Skeletal muscle cell (primary cell): ENCODE data around the gene SPSB1.
"Not testable (repeated sequence)": the region's sequence is repeated elsewhere in the genome, so short reads cannot be mapped to it uniquely, and the experiment has no call there.

Experiments
- DNase-seq: peaks from one replicate; pipeline ENCODE4 v3.0.0-alpha.2; 2010; ENCODE audit warnings: low read depth
- H3K4me3 ChIP-seq: 2 replicates; pipeline ENCODE4 v1.5.1; 2011; ENCODE audit warnings: low read depth, mild to moderate bottlenecking, control low read depth, low read length, moderate library complexity

SPSB1 gene

GRCh38 chr1:9295884-9296283 is 3.2 kb downstream of the SPSB1 start:
- DNase-seq = no peak
- no peak overlapping the region for H3K4me3 ChIP-seq

DNA sequence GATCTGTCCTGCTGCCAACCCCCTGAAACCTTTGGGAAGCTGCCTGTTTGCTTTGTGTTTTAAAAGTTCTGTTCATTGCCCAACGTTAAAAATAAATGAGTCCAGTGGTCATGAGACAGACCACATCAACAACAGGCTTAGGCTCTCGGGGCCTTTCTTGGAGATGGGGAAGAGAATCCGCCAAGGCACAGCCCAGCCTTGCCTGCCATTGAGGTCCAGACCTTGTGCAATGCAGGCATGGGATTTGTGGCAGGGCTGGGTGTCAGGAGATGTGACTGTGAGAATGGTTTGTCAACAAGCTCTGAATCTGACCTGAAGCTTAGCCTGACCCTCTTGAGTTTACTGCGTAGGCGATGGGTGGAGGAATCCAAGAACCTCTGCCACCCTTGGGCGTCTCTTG is 4.2 kb downstream of the SPSB1 start:
- DNase-seq = no peak
- no peak overlapping the region for H3K4me3 ChIP-seq

- no peak for DNase-seq
- H3K4me3 ChIP-seq = no peak overlapping the region
These were observed 5.1 kb downstream of the SPSB1 start for GRCh38 chr1:9297831-9298230.

DNA sequence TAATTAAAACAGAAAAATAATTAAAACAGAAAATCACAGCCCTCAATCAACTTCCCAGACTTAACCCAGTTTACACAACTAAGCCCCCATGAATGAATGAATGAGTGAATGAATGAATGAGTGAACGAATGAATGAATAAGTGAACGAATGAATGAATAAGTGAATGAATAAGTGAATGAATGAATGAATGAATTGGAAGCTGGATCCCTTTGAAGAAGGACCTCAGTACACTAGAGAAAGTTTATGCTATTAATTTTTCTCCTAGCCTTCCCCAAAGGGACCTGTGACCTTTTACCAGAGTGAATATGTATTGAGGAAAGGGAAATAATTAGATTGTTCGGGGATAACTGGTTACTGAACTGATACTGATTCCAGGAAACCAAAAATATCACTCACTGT is 5.6 kb downstream of the SPSB1 start:
- no peak for DNase-seq
- no peak overlapping the region for H3K4me3 ChIP-seq

- not testable (repeated sequence) for H3K4me3 ChIP-seq, DNase-seq
These were observed 7.2 kb downstream of the SPSB1 start for GRCh38 chr1:9299571-9300541.

- H3K4me3 ChIP-seq = no peak overlapping the region
- DNase-seq = no peak
These were observed 7.9 kb downstream of the SPSB1 start for GRCh38 chr1:9300573-9300972.

DNA sequence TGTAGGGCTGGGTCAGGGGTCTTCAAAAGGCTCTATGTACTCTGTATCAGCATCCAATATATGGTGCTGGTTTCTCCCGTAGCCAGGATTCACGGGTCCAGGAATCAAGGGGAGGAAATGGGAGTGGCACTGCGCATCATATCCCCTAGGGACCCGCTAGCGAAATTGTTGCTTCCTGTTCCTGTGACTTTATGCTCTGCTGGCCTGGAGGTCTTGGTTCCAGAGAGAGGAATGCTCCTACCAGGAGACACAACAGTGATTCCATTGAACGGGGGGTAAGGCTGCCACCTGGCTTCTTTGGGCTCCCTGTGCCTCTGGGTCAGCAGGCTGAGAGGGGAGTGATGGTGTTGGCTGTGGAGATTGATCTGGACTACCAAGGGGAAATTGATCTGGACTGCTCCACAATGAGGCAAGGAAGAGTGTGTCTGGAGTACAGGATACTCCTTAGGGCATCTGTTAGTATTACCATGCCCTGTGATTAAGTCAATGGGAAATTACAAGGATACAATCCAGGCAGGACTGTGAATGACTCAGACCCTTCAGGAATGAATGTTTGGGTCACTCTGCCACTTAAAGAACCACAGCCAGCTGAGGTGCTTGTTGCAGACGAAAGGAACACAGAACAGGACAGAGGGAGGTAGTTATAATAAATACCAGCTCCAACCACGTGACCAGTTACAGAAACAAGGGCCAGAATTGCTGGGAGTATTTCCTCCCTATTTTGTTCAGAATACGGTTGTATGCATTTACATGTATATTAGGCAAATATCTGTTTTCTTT is 10.2 kb downstream of the SPSB1 start:
- peak; percentile 84 for DNase-seq

GRCh38 chr1:9303916-9304315 is 11.2 kb downstream of the SPSB1 start:
- H3K4me3 ChIP-seq = no peak overlapping the region
- DNase-seq = no peak

More for the DNA sequence above, 10.2 kb downstream of the SPSB1 start:
- H3K4me3 ChIP-seq = no peak overlapping the region

DNA sequence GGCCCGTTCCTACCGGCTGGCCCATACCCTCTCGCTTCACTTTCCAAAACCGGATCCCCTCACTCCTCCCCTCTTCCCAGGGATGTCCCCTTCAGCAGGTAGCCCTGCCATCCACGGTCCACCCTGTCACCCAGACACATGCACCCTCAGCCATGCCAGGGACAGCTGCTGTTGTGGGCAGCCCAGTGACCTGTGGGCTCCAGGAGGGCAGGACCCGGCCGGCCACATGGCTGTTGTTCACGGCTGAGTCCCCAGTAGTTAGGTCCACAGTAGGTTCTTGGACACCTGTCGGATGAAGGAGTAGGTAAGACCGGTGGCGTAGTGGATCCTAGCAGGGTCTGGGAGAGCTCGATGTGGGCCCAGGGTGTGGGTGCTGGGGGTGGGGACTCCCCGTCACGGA is 12.5 kb downstream of the SPSB1 start:
- no peak overlapping the region for H3K4me3 ChIP-seq
- DNase-seq = no peak

DNA sequence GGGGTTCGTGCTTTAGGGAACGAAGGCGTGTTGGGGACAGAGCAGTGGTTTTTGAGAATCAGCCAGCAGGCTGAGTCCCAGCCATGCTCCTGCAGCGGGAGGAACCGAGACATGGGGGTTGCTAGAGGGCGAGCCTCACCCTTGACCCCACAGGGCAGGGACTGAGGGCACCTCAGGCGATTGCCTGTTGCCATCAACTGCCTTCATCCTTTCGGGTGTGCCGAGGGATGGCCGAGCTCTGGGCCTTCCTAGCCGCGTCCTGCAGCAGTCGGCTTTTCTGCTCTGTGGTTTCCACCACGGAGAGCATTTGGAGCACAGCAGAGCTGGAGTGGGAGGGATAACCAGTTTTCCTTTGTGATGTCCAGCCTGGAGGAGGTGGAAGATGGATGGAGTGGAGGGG is 13.3 kb downstream of the SPSB1 start:
- no peak for DNase-seq
- no peak overlapping the region for H3K4me3 ChIP-seq

GRCh38 chr1:9307303-9307702 is 14.6 kb downstream of the SPSB1 start:
- DNase-seq = no peak
- no peak overlapping the region for H3K4me3 ChIP-seq

DNA sequence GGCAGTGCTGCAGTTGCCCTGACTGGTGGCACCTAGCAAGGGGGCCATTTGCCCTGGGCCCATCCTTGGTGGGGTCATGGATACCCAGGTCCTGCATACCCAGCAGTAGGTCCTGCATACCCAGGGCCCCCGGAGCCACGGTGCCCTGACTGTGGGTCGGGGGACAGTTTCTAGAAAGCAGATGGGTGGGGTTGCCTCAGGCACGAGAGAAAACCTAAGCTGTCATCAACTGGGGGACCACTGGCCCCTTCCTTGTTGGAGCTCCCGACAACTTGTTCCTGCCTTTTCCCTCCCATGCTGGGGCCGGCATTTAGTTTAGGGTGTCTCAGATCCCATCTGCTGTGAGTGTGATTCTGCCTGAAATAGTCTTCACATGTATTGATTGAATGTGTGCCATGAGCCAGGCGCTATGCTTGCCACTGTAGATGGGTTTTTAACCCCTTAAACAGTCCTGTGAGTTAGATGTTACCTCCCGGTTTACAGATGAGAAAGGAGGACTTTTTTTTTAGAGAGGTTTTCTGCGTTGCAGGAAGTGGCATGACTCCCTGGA is 15.6 kb downstream of the SPSB1 start:
- no peak for DNase-seq
- no peak overlapping the region for H3K4me3 ChIP-seq

DNA sequence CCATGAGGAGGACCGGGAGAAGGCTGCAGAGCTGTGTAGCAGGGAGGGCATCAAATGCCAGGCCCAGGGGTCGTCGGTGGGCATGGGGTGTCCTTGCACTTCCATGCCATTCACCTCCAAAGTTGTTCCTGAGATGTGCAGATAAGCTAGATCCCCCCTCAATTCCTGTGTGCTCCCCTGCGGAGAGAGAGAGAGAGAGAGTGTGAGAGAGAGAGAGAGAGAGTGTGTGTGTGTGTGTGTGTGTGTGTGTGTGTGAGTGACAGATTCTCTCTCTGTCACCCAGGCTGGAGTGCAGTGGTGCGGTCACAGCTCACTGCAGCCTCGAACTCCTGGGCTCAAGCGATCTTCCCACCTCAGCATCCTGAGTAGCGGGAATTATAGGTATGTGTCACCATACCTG is 16.4 kb downstream of the SPSB1 start:
- H3K4me3 ChIP-seq = no peak overlapping the region
- no peak for DNase-seq

GRCh38 chr1:9309991-9310390 is 17.3 kb downstream of the SPSB1 start:
- no peak for DNase-seq
- H3K4me3 ChIP-seq = no peak overlapping the region

DNA sequence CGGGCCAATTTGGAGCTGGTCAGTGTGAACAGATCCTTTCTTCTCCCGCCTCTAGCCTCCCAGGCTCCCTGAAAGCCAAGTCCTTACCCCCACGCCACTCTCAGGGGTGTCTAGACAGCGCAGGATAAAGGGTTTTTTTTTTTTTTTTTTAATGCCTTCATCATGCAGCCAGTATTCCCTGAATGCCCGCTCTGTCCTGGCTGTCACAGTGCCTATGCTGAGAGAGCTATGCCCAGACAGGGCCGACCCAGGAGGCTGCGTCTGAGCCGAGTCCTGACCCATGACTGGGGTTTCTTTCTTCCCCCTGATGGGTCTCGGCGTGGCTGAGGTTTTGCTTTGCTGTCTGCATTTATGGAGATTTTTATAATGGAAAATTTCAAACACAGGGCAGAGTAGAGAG is 18.3 kb downstream of the SPSB1 start:
- no peak for DNase-seq
- no peak overlapping the region for H3K4me3 ChIP-seq

DNA sequence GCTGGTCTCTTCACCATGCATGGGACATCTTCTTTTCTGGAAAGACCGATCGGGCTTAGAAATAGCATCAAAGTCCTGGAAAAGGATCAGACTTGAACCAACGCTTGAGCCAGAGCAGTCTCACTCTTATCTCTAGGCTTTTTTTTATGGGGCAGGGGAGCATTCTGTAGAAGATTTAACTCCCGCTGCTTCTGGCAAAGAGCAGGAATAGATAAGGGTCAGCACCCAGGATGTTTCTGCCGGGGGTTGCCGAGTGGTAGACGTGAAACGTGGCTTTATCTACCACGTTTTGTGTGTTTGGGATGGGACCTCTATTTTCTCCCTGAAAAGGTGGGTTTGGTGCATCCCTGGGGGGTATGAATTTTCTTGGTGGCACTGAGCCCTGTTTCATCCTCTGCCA is 18.8 kb downstream of the SPSB1 start:
- H3K4me3 ChIP-seq = no peak overlapping the region
- no peak for DNase-seq

GRCh38 chr1:9312168-9312720 is 19.6 kb downstream of the SPSB1 start:
- DNase-seq = no peak
- H3K4me3 ChIP-seq = no peak overlapping the region

GRCh38 chr1:9313576-9313975 is 20.9 kb downstream of the SPSB1 start:
- H3K4me3 ChIP-seq = no peak overlapping the region
- no peak for DNase-seq

DNA sequence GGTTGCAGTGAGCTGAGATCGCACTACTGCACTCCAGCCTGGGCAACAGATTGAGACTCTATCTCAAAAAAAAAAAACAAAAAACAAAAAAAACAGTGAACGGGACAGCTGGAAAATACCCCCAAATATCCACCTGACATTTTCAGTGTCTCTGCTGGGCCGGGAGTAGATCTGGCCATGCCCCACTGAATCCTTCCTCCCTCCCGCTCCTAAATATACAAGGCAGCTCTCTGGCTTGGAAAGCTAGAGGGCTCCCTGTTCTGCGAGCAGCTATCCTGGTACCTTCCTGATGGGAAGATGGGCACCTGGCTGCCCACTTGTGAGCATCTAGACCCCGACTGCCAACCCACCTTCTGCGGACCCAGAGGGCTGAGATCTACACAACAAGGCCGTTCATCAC is 21.4 kb downstream of the SPSB1 start:
- no peak for DNase-seq
- H3K4me3 ChIP-seq = no peak overlapping the region
